GM18526 (cell line): Measurements from ENCODE around the gene PJA2.

Experiments used
- POLR2A ChIP-seq: IDR thresholded peaks from 3 replicates; pipeline ENCODE4 v1.6.1; 2011; ENCODE audit not compliant: insufficient read length; ENCODE audit errors: extremely low read depth

Gene PJA2

GRCh38 chr5:109409844-109410388, at the start of gene PJA2:
PJA2 (minus strand) TSS chr5:109409974; CDS start chr5:109383433, 26,541 bp downstream.
- TF ChIP-seq POLR2A, result peak; percentile 66

GRCh38 chr5:109455598-109456096, 45.9 kb upstream of the PJA2 start:
- no peak for TF ChIP-seq POLR2A

GRCh38 chr5:109454731-109455505, 45.1 kb upstream of the PJA2 start:
- TF ChIP-seq POLR2A, result no peak

GRCh38 chr5:109453251-109453650, 43.5 kb upstream of the PJA2 start:
- no peak for TF ChIP-seq POLR2A

- TF ChIP-seq POLR2A, result no peak
Measured at GRCh38 chr5:109452661-109453060, 42.9 kb upstream of the PJA2 start.

GRCh38 chr5:109451146-109451545, 41.4 kb upstream of the PJA2 start:
- no peak for TF ChIP-seq POLR2A

GRCh38 chr5:109450129-109450877, 40.5 kb upstream of the PJA2 start:
- TF ChIP-seq POLR2A, result no peak

GRCh38 chr5:109448838-109449237, 39.1 kb upstream of the PJA2 start:
- TF ChIP-seq POLR2A, result no peak

GRCh38 chr5:109439590-109439989, 29.8 kb upstream of the PJA2 start:
- TF ChIP-seq POLR2A, result no peak

GRCh38 chr5:109426075-109426474, 16.3 kb upstream of the PJA2 start:
- TF ChIP-seq POLR2A, result no peak

- no peak for TF ChIP-seq POLR2A
Measured at GRCh38 chr5:109421956-109422355, 12.2 kb upstream of the PJA2 start.

- TF ChIP-seq POLR2A, result no peak
Measured at GRCh38 chr5:109418712-109419352, 9.1 kb upstream of the PJA2 start.

- no peak for TF ChIP-seq POLR2A
Measured at GRCh38 chr5:109416882-109417281, 7.1 kb upstream of the PJA2 start.

- TF ChIP-seq POLR2A, result no peak
Measured at GRCh38 chr5:109413458-109413857, 3.7 kb upstream of the PJA2 start.

GRCh38 chr5:109412981-109413402, 3.2 kb upstream of the PJA2 start:
- TF ChIP-seq POLR2A, result no peak
